GM12878 (cell line): ENCODE results near the gene RBM10. TPM values are rescaled to one million over a fixed set of nuclear protein-coding genes. Genes with fewer than 3 reads are reported as not detected.

Experiments
- BRCA1 ChIP-seq: IDR thresholded peaks from 2 replicates; pipeline ENCODE4 v1.6.1; 2011; ENCODE audit warnings: low read depth, low read length, improper control_type of control experiment
- CBFB ChIP-seq: IDR thresholded peaks from 2 replicates; pipeline ENCODE4 v1.6.1; 2016; ENCODE audit warnings: antibody characterized with exemption, low read depth
- CREB1 ChIP-seq: IDR thresholded peaks from 2 replicates; pipeline ENCODE4 v1.6.1; 2012; ENCODE audit warnings: low read depth, mild to moderate bottlenecking, inconsistent platforms
- DPF2 ChIP-seq: fragments of 450-650 bp; IDR thresholded peaks from 2 replicates; pipeline ENCODE4 v1.6.1; 2017; ENCODE audit warnings: mild to moderate bottlenecking
- EGR1 ChIP-seq, 2 experiments: IDR thresholded peaks; 1 replicate in 1 of 2; 2 replicates in 1 of 2; pipeline ENCODE4 v1.6.1; 2011 to 2012; ENCODE audit warnings: low read depth in 2 of 2, low read length in 2 of 2, borderline replicate concordance in 1 of 2, mild to moderate bottlenecking in 1 of 2, moderate library complexity in 1 of 2
- GABPA ChIP-seq: IDR thresholded peaks from 2 replicates; pipeline ENCODE4 v1.6.1; 2014; ENCODE audit warnings: antibody characterized with exemption, low read depth, mild to moderate bottlenecking, inconsistent platforms
- HCFC1 ChIP-seq: fragments of 150-350 bp; IDR thresholded peaks from 2 replicates; pipeline ENCODE4 v1.6.1; 2014; ENCODE audit warnings: low read length
- IKZF1 ChIP-seq: fragments of 450-650 bp; conservative IDR thresholded peaks from 2 replicates; pipeline ENCODE4 v1.6.1; 2017; ENCODE audit warnings: antibody characterized with exemption, mild to moderate bottlenecking
- IKZF2 ChIP-seq, 2 experiments: fragments of 450-650 bp; IDR thresholded peaks; 2 replicates each; pipeline ENCODE4 v1.6.1; 2017; ENCODE audit warnings: mild to moderate bottlenecking in 2 of 2, moderate library complexity in 2 of 2
- JUNB ChIP-seq: IDR thresholded peaks from 2 replicates; pipeline ENCODE4 v1.6.1; 2016; ENCODE audit warnings: antibody characterized with exemption, mild to moderate bottlenecking
- LARP7 ChIP-seq: fragments of 450-650 bp; IDR thresholded peaks from 2 replicates; pipeline ENCODE4 v1.6.1; 2017; ENCODE audit warnings: mild to moderate bottlenecking
- MYC ChIP-seq: IDR thresholded peaks from 2 replicates; pipeline ENCODE4 v1.6.1; 2011; ENCODE audit warnings: mild to moderate bottlenecking, low read length, moderate library complexity, inconsistent platforms; ENCODE audit not compliant: insufficient read depth, insufficient replicate concordance, insufficient read length, severe bottlenecking
- NR2C1 ChIP-seq: fragments of 450-650 bp; IDR thresholded peaks from 2 replicates; pipeline ENCODE4 v1.6.1; 2017; ENCODE audit warnings: antibody characterized with exemption, mild to moderate bottlenecking, moderate library complexity
- POLR2A ChIP-seq: IDR thresholded peaks from 2 replicates; pipeline ENCODE4 v1.6.1; 2011; ENCODE audit warnings: low read depth, mild to moderate bottlenecking, low read length
- RAD51 ChIP-seq: fragments of 450-650 bp; IDR thresholded peaks from 2 replicates; pipeline ENCODE4 v1.6.1; 2016; ENCODE audit warnings: moderate library complexity, mild to moderate bottlenecking, inconsistent platforms
- RBBP5 ChIP-seq: fragments of 200-600 bp; sonication (generic); conservative IDR thresholded peaks from 2 replicates; pipeline ENCODE4 v1.6.1; 2016
- RUNX3 ChIP-seq: IDR thresholded peaks from 2 replicates; pipeline ENCODE4 v1.6.1; 2012; ENCODE audit warnings: low read length, inconsistent platforms
- SIN3A ChIP-seq: IDR thresholded peaks from 2 replicates; pipeline ENCODE4 v1.6.1; 2012; ENCODE audit warnings: low read depth, low read length, improper control_type of control experiment
- SMAD5 ChIP-seq: IDR thresholded peaks from 2 replicates; pipeline ENCODE4 v1.6.1; 2016; ENCODE audit warnings: antibody characterized with exemption, low read depth
- SMARCA5 ChIP-seq: fragments of 450-650 bp; IDR thresholded peaks from 2 replicates; pipeline ENCODE4 v1.6.1; 2017; ENCODE audit warnings: mild to moderate bottlenecking
- SUPT20H ChIP-seq: IDR thresholded peaks from 2 replicates; pipeline ENCODE4 v1.6.1; 2011; ENCODE audit warnings: low read depth, mild to moderate bottlenecking, low read length, moderate library complexity, borderline replicate concordance; ENCODE audit not compliant: control insufficient read depth
- TAF1 ChIP-seq: IDR thresholded peaks from 2 replicates; pipeline ENCODE4 v1.6.1; 2011; ENCODE audit warnings: mild to moderate bottlenecking, low read depth, low read length, borderline replicate concordance
- YY1 ChIP-seq: IDR thresholded peaks from 2 replicates; pipeline ENCODE4 v1.6.1; 2011; ENCODE audit warnings: low read depth, mild to moderate bottlenecking, low read length
- ZNF24 ChIP-seq: fragments of 450-650 bp; IDR thresholded peaks from 2 replicates; pipeline ENCODE4 v1.6.1; 2017; ENCODE audit warnings: antibody characterized with exemption, mild to moderate bottlenecking
- ZNF592 ChIP-seq: fragments of 450-650 bp; IDR thresholded peaks from 2 replicates; pipeline ENCODE4 v1.6.1; 2017; ENCODE audit warnings: mild to moderate bottlenecking, moderate library complexity
- ZNF687 ChIP-seq: fragments of 450-650 bp; IDR thresholded peaks from 2 replicates; pipeline ENCODE4 v1.6.1; 2017; ENCODE audit warnings: mild to moderate bottlenecking, moderate library complexity
- ZZZ3 ChIP-seq: IDR thresholded peaks from 2 replicates; pipeline ENCODE4 v1.6.1; 2011; ENCODE audit warnings: low read depth; ENCODE audit not compliant: control insufficient read depth, insufficient read length
- polyA plus RNA-seq, 11 experiments: library from polyadenylated mRNA; depleted of rRNA in 4 of 11; unstranded in 6 of 11; stranded (reverse) in 5 of 11; fragments of >200 nt; fragmentation: Nextera tagmentation in 4 of 11; fragmentation: Illumina TruSeq in 1 of 11; extraction: Ambion mirVana in 4 of 11; extraction: Trizol in 1 of 11; gene quantifications; 1 replicate in 1 of 11; 2 replicates in 10 of 11; pipeline versions ENCODE4 v1.2.1 to v1.2.3, GENCODE V29; 2011 to 2016; ENCODE audit warnings: inconsistent platforms in 2 of 11, missing spikeins in 2 of 11, low read depth in 1 of 11
- total RNA-seq, 4 experiments: library from RNA; depleted of rRNA in 3 of 4; stranded (reverse); fragments of >200 nt in 3 of 4; fragmentation: Illumina TruSeq in 1 of 4; extraction: Trizol in 1 of 4; gene quantifications; 2 replicates each; pipeline versions ENCODE4 v1.2.1 to v1.2.3, GENCODE V29; 2013 to 2021

Gene RBM10
- total and polyA plus RNA-seq, 10 of the 15 experiments (the other 5 are each of a cell fraction or from before 2014, with no cell fraction given) = 1.4 to 60.0 (median 29.8) TPM

GRCh38 chrX:47232803-47233332 is 87.8 kb downstream of the RBM10 start, which contains the start of gene USP11 (continued):
- no peak for TF ChIP-seq ZNF592
- no peak for TF ChIP-seq BRCA1
- TF ChIP-seq ZNF687 = peak; percentile 85
- peak; percentile 85 for TF ChIP-seq GABPA
- TF ChIP-seq SUPT20H = no peak
- peak; percentile 33 for TF ChIP-seq RUNX3
- TF ChIP-seq DPF2 = peak; percentile 45; the same call in 1 of the 2 replicates
- no peak for TF ChIP-seq RBBP5
- no peak for TF ChIP-seq ZNF24
- TF ChIP-seq TAF1 = peak; percentile 78; the same call in 1 of the 2 replicates
- TF ChIP-seq MYC = no peak
- peak; percentile 95 for TF ChIP-seq POLR2A
- peak in 1 of 2 experiments; percentile 78; a peak in 2 of 3 replicates for TF ChIP-seq EGR1 (IDR thresholded peaks at IDR 0.05; ENCODE audit: borderline replicate concordance in 1 of 2, low read depth in 2 of 2, low read length in 2 of 2)
- 0 out of 2 replicates have a peak, but pooled peaks have one; percentile 45 for TF ChIP-seq IKZF1
- 0 out of 2 replicates have a peak, but pooled peaks have one; percentile 15 for TF ChIP-seq HCFC1
- peak; percentile 35; the same call in 1 of the 2 replicates for TF ChIP-seq CREB1
- TF ChIP-seq CBFB = 0 out of 2 replicates have a peak, but pooled peaks have one; percentile 19
- TF ChIP-seq NR2C1 = peak; percentile 64
- TF ChIP-seq IKZF2 (IDR thresholded peaks at IDR 0.05) = 0 out of 4 replicates have a peak, but pooled peaks of 1 of the 2 experiments have one; percentile 5
- TF ChIP-seq ZZZ3 = no peak
- TF ChIP-seq LARP7 = peak; percentile 63; the same call in 1 of the 2 replicates
- TF ChIP-seq SMARCA5 = peak; percentile 65; the same call in 1 of the 2 replicates
- TF ChIP-seq RAD51 = no peak
- TF ChIP-seq JUNB = no peak
- peak; percentile 46; the same call in 1 of the 2 replicates for TF ChIP-seq SIN3A
- TF ChIP-seq YY1 = peak; percentile 94
- TF ChIP-seq SMAD5 = peak; percentile 46; the same call in 1 of the 2 replicates
